HG02759 (cell line): ENCODE results near the gene COL1A1.

ENCODE experiments used
- ATAC-seq: cut with Tn5 transposase; IDR thresholded peaks from one replicate; pipeline ENCODE4 v1.9.1; 2021; ENCODE audit warnings: mild to moderate bottlenecking, moderate library complexity; ENCODE audit not compliant: unreplicated experiment

The COL1A1 gene

DNA sequence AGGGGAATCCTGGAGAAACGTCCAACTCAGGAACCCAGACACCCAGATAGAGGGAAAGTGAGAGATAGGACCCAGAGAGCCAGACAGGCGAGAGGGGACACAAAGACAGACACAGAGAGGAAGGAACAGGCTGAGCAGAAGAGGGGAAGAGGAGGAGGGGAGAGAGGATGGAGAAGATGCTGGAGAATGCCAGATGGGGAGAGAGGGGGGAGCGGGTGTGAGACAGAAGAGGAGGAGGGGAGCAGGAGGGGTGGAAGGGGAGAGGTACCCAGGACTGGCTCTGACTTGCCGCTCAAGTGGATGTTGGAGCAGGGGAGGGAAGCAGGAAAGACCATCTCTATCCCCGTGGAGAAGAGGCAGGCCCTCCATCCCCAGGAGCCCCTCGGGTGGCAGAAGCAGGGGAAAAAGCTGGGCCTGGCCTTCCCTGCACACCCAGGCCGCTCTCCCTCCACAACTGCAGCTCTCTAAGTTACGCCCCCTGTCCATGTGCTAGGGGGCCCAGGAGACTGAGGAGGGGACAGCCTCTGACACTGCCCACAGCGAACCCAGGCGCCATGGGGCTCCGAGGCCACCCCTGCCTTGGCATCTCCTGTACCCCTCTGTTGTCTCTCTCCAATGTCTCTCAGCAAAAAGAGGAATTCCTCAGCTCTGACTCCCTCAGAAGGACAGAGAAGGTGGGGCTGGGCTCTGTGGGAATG is 55.8 kb downstream of the COL1A1 start:
- ATAC-seq = no peak

- ATAC-seq = no peak
Measured at GRCh38 chr17:50144845-50145531, 56.4 kb downstream of the COL1A1 start.

DNA sequence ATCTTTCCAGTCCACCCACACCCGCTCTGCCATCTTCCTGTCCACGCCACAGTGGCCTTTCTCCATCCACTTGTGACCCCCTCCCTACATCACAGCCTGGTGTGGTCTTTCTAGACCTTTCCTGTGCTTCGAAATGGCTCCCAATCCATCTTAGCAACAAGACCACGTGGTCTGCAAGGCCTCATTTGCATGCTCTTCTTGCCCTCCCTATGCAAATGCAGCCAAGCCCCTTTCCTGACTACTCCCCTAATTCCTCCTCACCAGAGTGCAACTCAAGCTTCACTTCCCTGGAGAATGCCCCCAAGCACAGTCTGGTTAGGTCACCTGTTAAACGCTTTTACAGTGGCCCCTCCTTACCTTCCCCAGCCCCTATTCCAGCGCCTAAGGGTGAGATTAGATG is 57.1 kb downstream of the COL1A1 start:
- ATAC-seq = no peak

GRCh38 chr17:50143461-50144176 is 57.8 kb downstream of the COL1A1 start:
- ATAC-seq = no peak

DNA sequence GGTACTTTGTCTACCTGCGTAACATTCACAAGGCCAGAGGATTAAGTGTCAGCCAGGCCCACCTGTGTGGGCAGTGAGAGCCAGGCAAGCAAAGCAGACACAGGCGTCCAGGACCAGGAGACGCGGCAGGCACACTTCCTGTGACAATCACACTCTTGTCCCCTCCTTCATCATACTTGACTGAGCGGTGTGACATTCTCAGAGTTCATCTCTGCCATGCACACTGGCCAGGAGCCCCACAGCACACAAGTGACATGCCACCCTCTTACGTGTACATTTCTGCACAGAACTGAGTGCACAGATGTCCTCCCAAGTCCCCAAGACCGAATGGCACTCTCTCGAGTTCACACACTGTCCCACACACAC is 59.7 kb downstream of the COL1A1 start:
- ATAC-seq = no peak

- ATAC-seq = no peak
Measured at GRCh38 chr17:50141026-50141744, 60.2 kb downstream of the COL1A1 start.

GRCh38 chr17:50139950-50140885 is 61.2 kb downstream of the COL1A1 start:
- ATAC-seq = peak; percentile 79

DNA sequence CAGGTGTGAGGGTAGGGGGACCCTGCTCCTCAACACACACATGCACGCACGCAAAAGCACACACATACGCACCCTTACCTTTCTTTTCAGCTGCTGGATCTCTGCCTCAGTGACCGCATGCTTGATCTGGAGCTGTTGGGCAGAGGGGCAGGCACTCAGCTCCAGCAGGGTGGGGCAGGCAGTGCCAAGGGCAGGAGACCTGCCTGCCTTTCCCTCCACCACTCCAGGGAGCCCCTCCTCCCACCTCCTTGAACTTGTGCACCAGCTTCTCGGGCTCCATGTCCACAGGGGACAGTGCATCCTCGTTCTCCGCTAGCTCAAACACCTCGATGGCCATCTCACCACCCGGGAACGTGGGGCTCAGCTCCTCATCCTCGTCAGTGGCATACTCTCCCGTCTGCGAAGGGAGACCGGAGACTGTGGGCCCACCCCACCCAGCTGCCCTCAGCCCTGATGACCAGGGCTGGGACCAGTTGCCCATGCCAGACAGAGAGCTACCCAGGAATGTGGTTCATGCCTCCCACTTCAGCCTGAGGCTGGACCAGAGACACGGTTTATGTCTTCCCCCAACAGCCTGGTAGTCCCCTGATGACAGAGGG is 62.1 kb downstream of the COL1A1 start:
- ATAC-seq = no peak

- no peak for ATAC-seq
Measured at GRCh38 chr17:50137042-50137441, 64.4 kb downstream of the COL1A1 start.

DNA sequence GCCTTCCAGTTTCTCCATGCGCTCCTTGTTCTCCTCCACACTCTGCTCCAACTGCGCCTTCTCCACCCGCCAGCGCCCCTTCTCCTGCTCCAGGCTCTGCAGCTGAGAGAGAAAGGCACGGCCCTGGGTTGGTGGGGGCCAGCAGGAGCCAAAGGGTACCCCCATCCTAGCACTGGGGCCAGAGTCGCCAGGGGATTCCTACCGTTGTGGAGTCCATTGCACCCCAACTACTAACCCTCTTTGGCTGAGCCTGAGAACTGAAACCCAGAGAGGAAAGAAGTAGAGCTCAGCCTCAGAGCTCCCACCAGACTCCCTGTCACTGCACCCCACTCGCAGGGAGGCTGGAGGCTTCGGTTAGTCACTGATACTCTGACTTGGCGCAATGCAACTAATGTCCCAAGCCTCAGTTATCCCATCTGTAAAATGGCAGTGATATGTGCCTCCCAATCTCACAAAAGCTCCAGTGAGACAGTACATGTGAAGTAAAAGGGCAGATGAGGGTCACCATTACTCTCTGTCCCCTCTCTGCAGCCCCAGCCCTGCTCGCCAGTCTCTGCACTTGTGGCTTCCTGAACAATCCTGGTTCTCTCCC is 65.2 kb downstream of the COL1A1 start:
- ATAC-seq = no peak

DNA sequence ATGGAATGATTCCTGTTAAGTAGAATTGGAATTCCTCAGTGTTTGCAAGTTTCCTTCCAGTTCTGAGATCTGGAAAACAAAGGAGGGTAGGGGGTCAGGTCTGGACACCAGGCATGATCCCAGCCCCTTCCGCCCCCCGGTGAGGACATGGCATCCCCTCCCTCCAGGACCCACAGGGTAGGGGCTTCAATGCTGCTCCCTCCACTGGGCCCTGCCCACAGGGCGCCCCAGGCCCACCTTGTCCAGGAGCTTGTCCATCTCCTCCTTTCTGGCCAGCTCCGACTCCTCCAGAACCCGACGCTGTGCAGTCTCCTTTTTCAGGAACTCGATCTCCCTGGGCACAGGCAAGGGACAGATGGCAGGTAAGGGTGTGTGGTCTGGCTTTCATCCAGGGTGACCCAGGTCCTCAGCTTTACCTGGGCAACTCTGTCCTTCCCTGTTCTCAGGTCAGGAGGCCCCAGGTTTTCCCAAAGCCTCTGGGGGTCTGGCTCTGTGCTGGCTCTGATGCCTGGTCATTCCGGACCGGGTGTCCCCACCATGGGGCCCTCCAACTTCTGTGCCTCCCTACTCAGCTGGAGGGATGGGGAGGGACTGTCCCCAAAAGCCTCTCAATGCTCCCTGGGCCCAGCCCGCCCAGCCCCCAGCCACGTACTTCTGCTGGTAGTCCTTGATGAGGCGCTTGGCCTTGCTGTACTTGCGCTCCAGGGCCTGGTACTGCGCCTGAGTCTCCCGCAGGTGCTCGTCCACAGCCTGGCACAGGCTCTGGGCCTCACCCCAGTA is 65.9 kb downstream of the COL1A1 start:
- ATAC-seq = no peak

GRCh38 chr17:50134206-50135110 is 67.0 kb downstream of the COL1A1 start:
- ATAC-seq = no peak

DNA sequence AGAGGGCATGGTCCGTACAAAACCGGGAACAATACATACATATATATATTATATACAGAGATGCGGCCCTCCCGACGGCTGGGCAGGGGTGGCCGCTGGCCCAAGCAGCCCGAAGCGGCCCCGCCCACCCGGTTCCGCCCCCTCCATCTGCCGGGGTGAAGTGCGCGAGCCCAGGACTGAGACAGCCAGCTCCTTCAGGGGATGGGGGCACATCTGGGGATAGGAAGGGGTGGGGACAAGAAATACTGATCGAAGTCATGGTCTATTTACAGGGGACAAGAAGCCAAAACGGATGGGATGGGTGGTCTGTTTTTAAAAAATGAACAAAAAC is 67.7 kb downstream of the COL1A1 start:
- ATAC-seq = no peak
